Middle frontal gyrus (tissue), 1 donor: ENCODE measurements around the gene ARHGAP1.
A peak's percentile ranks its signal among the peaks of the same experiment; 100 is the strongest.
"Not testable (repeated sequence)": the region's sequence is repeated elsewhere in the genome, so short reads cannot be mapped to it uniquely, and the experiment has no call there.

Source experiments
- DNase-seq: peaks from one replicate; pipeline ENCODE4 v3.0.0-alpha.2; 2015; ENCODE audit warnings: low spot score; ENCODE audit errors: extremely low spot score

The ARHGAP1 gene

GRCh38 chr11:46723359-46723680 lies 22.9 kb upstream of the ARHGAP1 start:
- no peak for DNase-seq

GRCh38 chr11:46722566-46723358 lies 22.3 kb upstream of the ARHGAP1 start:
- no peak for DNase-seq

- DNase-seq, result no peak
These were observed 20.9 kb upstream of the ARHGAP1 start for GRCh38 chr11:46721286-46721685.

- DNase-seq, result no peak
These were observed 19.3 kb upstream of the ARHGAP1 start for GRCh38 chr11:46719543-46720218.

GRCh38 chr11:46719048-46719542 lies 18.7 kb upstream of the ARHGAP1 start, which contains the start of gene F2:
TSS of gene F2 (plus strand) at chr11:46719213. CDS start at chr11:46719236, 23 bp downstream.
- no peak for DNase-seq

GRCh38 chr11:46718155-46719019 lies 18.0 kb upstream of the ARHGAP1 start:
- no peak for DNase-seq

GRCh38 chr11:46717825-46718154 lies 17.4 kb upstream of the ARHGAP1 start:
- not testable (repeated sequence) for DNase-seq

- no peak for DNase-seq
These were observed 12.6 kb upstream of the ARHGAP1 start for GRCh38 chr11:46712874-46713576.

GRCh38 chr11:46711303-46711702 lies 10.9 kb upstream of the ARHGAP1 start:
- no peak for DNase-seq

GRCh38 chr11:46710821-46711269 lies 10.4 kb upstream of the ARHGAP1 start:
- DNase-seq, result peak; percentile 51

- DNase-seq, result not testable (repeated sequence)
These were observed 8.9 kb upstream of the ARHGAP1 start for GRCh38 chr11:46709351-46709750.

- no peak for DNase-seq
These were observed 6.5 kb upstream of the ARHGAP1 start for GRCh38 chr11:46706886-46707285.

GRCh38 chr11:46705070-46705688 lies 4.8 kb upstream of the ARHGAP1 start:
- no peak for DNase-seq

- DNase-seq, result no peak
These were observed 747 bp upstream of the ARHGAP1 start for GRCh38 chr11:46701078-46701654.

- DNase-seq, result no peak
These were observed 1.8 kb downstream of the ARHGAP1 start for GRCh38 chr11:46698597-46698996.

- no peak for DNase-seq
These were observed 2.7 kb downstream of the ARHGAP1 start for GRCh38 chr11:46697723-46698122.

- DNase-seq, result no peak
These were observed 3.1 kb downstream of the ARHGAP1 start for GRCh38 chr11:46697303-46697702.

GRCh38 chr11:46696212-46696558 lies 4.2 kb downstream of the ARHGAP1 start:
- peak; percentile 88 for DNase-seq

- DNase-seq, result no peak
These were observed 4.8 kb downstream of the ARHGAP1 start for GRCh38 chr11:46695345-46696211.
